Measurements from ENCODE around the gene ZNF213. TPM values are rescaled to one million over a fixed set of nuclear protein-coding genes. Genes with fewer than 3 reads are reported as not detected.

The ZNF213 gene
- polyA plus RNA-seq, 1 donor (not counting 4 experiments of a cell fraction or from before 2014, with no cell fraction given), result 0.51 TPM

DNA sequence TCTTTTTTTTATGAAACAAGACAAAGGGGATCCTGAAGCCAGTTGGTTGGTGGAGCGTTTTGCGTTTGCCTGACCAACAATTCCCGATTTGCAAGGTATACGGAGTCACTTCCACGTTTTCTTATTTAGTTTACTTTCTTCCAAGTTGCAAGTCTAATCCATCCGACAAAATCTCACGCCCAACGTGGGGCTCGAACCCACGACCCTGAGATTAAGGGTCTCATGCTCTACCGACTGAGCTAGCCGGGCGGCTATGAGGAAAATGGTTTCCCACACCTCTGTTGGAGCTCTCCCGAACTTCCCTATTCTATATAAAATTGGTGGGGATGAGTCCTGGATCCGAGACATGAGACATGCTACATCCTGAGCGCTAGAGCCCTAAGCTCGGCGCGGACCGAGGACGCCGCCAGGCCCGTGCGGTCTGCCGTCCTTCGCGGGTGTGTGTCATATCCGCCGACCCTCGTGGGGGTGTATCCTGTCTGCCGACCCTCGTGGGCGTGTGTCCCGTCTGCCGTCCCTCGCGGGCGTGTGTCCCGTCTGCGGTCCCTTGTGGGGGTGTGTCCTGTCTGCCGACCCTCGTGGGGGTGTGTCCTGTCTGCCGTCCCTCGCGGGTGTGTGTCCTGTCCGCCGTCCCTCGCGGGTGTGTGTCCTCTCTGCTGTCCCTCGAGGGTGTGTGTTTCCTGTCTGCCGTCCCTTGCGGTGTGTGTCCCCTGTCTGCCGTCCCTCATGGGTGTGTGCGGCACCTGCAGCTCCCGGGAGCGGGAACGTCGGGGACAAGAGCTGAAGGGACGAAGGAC lies 22.6 kb downstream of the ZNF213 start:
- Histone ChIP-seq H3K9me3 (ENCODE audit: control insufficient read depth, low read depth, low read length) (no peaks in the 10 kb centered on the region), H3K27ac (ENCODE audit: control insufficient read depth, insufficient read depth, low read length) (peak overlapping the region; percentile 82)

DNA sequence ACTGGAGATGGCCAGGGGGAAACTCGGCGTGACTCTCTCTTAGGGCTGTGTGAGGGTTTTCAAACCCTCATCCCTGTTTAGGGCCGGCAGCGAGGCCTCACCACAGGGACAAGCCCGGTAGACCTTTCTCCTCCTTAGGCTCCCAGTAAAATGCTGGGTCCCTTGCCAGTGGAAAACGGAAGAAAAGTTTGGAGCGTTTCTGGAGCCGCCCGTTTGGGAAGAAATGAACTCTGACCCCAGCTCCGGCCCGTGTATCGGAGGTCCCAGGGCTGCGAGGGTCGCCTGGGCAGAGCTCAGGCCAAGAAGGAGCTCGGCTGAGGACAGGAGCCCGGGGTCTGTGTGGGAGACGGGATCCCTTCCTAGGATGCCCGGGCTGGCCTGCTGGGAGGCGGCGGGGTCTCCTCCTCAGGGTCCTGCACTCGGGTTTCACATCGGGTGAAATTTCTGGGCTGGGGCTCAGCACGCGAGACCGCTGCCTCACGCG lies 23.2 kb downstream of the ZNF213 start:
- no peaks in the 10 kb centered on the region for H3K79me2 ChIP-seq (ENCODE audit: control insufficient read depth, insufficient read depth, low read length)
- TF ChIP-seq, protein P1, sequence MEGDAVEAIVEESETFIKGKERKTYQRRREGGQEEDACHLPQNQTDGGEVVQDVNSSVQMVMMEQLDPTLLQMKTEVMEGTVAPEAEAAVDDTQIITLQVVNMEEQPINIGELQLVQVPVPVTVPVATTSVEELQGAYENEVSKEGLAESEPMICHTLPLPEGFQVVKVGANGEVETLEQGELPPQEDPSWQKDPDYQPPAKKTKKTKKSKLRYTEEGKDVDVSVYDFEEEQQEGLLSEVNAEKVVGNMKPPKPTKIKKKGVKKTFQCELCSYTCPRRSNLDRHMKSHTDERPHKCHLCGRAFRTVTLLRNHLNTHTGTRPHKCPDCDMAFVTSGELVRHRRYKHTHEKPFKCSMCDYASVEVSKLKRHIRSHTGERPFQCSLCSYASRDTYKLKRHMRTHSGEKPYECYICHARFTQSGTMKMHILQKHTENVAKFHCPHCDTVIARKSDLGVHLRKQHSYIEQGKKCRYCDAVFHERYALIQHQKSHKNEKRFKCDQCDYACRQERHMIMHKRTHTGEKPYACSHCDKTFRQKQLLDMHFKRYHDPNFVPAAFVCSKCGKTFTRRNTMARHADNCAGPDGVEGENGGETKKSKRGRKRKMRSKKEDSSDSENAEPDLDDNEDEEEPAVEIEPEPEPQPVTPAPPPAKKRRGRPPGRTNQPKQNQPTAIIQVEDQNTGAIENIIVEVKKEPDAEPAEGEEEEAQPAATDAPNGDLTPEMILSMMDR (optimal IDR thresholded peaks at IDR 0.05 in 1 of 3, IDR thresholded peaks at IDR 0.05 in 1 of 3, conservative IDR thresholded peaks at IDR 0.05 in 1 of 3; ENCODE audit: extremely low read depth in 1 of 3, insufficient read depth in 2 of 3, low read length in 3 of 3), result no peak
- no peak for TF ChIP-seq EZH2 (IDR thresholded peaks at IDR 0.05; ENCODE audit: low read length)
- peak overlapping the region; percentile 65 for H2AFZ ChIP-seq (ENCODE audit: control insufficient read depth, low read length)
- no peaks in the 10 kb centered on the region for H3K27me3 ChIP-seq (ENCODE audit: control insufficient read depth, extremely low read depth, insufficient read depth, low read length)
- dilution Hi-C loops (cut with MboI; ENCODE audit: extremely low pct_ligation_motif_present, low sequenced_read_pairs), result no loop called here
- H4K20me1 ChIP-seq (ENCODE audit: control insufficient read depth, extremely low read depth, insufficient read depth, low read length), result no peaks in the 10 kb centered on the region
- FAIRE-seq, result no peak
- H3K4me1 ChIP-seq (ENCODE audit: control insufficient read depth, extremely low read depth, insufficient read depth, low read length), result peaks cover 5% of the 10 kb centered on the region
- H3K4me3 ChIP-seq (ENCODE audit: control insufficient read depth in 2 of 3, extremely low read depth in 1 of 3, insufficient read depth in 2 of 3, low read depth in 1 of 3, low read length in 3 of 3), result peak overlapping the region; percentile 72 to 83 (median 77)
- peak overlapping the region; percentile 90 for H3K4me2 ChIP-seq (ENCODE audit: control insufficient read depth, extremely low read depth, insufficient read depth, low read depth, low read length)
- H3K36me3 ChIP-seq (ENCODE audit: control insufficient read depth in 2 of 2, extremely low read depth in 1 of 2, insufficient read depth in 2 of 2, low read length in 2 of 2), result no peaks in the 10 kb centered on the region
- H3K27ac ChIP-seq (ENCODE audit: control insufficient read depth, insufficient read depth, low read length), result peak overlapping the region; percentile 82
- no peak for DNase-seq (ENCODE audit: low read depth, low spot score)
- no peaks in the 10 kb centered on the region for H3K9me1 ChIP-seq (ENCODE audit: control insufficient read depth, extremely low read depth, insufficient read depth, low read length)
- H3K9me3 ChIP-seq (ENCODE audit: control insufficient read depth, low read depth, low read length), result no peaks in the 10 kb centered on the region
- H3K9ac ChIP-seq (ENCODE audit: control insufficient read depth, extremely low read depth, insufficient read depth, low read length), result peak overlapping the region; percentile 85

More for the DNA sequence above, 22.6 kb downstream of the ZNF213 start:
- Histone ChIP-seq H3K4me1 (ENCODE audit: control insufficient read depth, extremely low read depth, insufficient read depth, low read length) (peaks cover 7% of the 10 kb centered on the region), H2AFZ (ENCODE audit: control insufficient read depth, low read length) (peak overlapping the region; percentile 65), H3K79me2 (ENCODE audit: control insufficient read depth, insufficient read depth, low read length) (no peaks in the 10 kb centered on the region), H3K9ac (ENCODE audit: control insufficient read depth, extremely low read depth, insufficient read depth, low read length) (peak overlapping the region; percentile 85), H4K20me1 (ENCODE audit: control insufficient read depth, extremely low read depth, insufficient read depth, low read length) (peaks cover 2% of the 10 kb centered on the region), H3K36me3 (ENCODE audit: control insufficient read depth in 2 of 2, extremely low read depth in 1 of 2, insufficient read depth in 2 of 2, low read length in 2 of 2) (no peaks in the 10 kb centered on the region), H3K27me3 (ENCODE audit: control insufficient read depth, extremely low read depth, insufficient read depth, low read length) (no peaks in the 10 kb centered on the region), H3K9me1 (ENCODE audit: control insufficient read depth, extremely low read depth, insufficient read depth, low read length) (no peaks in the 10 kb centered on the region), H3K4me3 (ENCODE audit: control insufficient read depth in 2 of 3, extremely low read depth in 1 of 3, insufficient read depth in 2 of 3, low read depth in 1 of 3, low read length in 3 of 3) (peak overlapping the region; percentile 72 to 83 (median 77)), H3K4me2 (ENCODE audit: control insufficient read depth, extremely low read depth, insufficient read depth, low read depth, low read length) (peak overlapping the region; percentile 90)
- dilution Hi-C loops (cut with MboI; ENCODE audit: extremely low pct_ligation_motif_present, low sequenced_read_pairs), result no loop called here
- FAIRE-seq, result peak; percentile 44
- DNase-seq (ENCODE audit: low read depth, low spot score), result peak; percentile 82
- no peak for TF ChIP-seq EZH2 (IDR thresholded peaks at IDR 0.05; ENCODE audit: low read length)
- TF ChIP-seq, protein P1 (optimal IDR thresholded peaks at IDR 0.05 in 1 of 3, IDR thresholded peaks at IDR 0.05 in 1 of 3, conservative IDR thresholded peaks at IDR 0.05 in 1 of 3; ENCODE audit: extremely low read depth in 1 of 3, insufficient read depth in 2 of 3, low read length in 3 of 3), result no peak

Measured in keratinocyte (primary cell).